ENCODE results near the gene LRRC26.
"Not testable (repeated sequence)": the region's sequence is repeated elsewhere in the genome, so short reads cannot be mapped to it uniquely, and the experiment has no call there.

The LRRC26 gene

DNA sequence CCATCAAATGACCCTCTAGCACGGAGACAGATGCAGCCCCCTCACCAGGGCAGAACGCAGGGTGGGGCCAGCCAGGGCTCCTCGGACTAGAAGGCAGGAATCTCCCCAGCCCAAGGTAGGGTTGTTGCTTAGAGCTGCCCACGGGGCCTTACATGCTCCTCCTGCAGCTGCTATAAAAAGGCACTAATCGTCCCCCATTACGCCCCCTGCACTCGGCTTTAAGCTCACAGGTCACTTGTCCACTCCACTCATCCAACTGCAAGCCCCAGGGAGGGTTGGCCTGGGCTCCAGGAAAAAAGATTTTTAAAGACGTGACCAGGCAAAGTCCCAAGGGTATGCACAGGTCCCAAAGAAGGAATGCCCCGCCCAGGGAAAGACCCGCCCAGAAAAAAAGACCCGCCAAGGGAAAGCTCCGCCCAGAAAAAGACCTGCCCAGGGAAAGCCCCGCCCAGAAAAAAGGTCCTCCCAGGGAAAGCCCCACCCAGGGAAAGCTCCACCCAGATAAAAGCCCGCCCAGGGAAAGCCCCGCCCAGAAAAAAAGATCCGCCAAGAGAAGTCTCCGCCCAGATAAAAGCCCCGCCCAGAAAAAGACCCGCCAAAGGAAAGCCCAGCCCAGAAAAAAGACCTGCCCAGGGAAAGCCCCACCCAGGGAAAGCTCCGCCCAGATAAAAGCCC is 19.8 kb downstream of the LRRC26 start:
- DNase-seq, result peak; percentile 83

DNA sequence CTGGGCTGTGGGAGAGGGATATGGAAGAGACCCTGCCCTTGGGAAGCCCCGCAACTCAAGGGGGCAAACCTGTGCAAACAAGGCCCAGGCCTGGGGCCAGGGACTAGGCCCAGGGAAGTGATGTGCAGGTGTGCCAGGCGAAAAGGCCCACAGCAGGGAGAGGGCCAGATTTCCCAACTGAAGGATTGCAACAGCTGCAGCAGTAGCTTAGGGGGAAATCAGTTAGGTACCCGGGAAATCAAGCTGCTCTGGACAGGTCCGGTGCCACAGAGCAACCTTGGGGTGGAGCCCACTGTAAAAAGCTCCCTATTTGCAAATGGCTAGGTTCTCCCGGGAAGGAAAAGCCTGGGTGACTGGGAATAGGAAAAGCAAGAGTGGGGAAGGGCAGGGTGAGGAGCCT is 20.5 kb downstream of the LRRC26 start:
- DNase-seq, result no peak

DNA sequence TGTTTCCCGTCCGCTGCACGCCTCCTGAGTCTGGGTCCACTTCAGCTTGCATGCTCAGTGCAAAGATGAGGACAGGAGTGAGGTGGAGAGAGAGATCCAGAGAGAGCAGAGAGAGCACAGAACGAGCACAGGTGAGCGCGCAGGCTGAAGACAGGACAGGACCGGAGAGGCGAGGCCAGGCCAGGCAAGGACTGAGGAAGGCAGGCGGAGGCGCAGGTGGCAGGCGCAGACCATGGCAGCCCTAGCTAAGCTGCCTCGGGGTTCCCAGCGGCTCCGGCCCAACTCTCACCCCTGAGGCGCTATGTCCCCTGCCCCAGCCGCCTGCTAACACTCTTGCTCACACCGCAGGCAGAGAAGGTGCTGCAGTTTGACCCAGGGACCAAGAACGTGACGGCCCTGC is 21.2 kb downstream of the LRRC26 start:
- no peak for DNase-seq

DNA sequence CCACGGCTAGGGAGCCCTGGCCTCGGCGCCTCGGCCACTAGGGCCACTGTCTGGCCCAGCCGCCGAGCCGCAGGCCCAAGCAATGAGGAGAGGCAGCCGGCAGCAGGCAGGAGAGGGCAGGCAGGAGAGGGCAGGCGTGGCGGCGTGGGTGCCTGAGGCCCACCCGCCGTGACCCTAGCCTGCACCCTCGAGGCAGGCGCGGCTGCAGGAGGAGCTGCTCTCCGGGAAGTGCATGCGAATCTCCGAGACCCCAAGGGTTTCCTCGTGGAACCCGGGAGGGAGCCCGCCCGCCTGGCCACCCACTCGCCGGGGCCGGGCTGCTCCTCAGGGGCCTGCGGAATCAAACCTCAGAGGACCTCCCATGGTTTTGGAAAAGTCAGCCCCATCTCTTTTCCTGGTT is 21.6 kb downstream of the LRRC26 start:
- no peak for DNase-seq

DNA sequence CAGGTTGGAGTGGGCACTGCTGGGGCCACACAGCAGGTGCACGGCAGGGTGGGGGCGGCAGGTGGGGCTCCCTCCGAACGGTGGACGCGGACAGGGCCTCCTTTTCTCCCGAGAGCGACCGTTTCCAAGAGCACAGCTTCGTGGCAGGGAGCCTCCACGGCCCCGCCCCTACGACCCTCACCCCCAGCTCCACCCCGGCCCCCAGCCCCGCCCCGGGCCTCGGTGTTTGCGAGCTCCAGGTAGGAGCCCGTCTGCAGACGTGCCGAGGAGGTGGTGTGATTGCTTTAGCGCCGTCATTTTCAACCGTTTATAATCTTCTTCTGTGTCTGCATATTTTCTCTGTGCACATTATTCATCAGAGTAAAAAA is 22.1 kb downstream of the LRRC26 start:
- no peak for DNase-seq

DNA sequence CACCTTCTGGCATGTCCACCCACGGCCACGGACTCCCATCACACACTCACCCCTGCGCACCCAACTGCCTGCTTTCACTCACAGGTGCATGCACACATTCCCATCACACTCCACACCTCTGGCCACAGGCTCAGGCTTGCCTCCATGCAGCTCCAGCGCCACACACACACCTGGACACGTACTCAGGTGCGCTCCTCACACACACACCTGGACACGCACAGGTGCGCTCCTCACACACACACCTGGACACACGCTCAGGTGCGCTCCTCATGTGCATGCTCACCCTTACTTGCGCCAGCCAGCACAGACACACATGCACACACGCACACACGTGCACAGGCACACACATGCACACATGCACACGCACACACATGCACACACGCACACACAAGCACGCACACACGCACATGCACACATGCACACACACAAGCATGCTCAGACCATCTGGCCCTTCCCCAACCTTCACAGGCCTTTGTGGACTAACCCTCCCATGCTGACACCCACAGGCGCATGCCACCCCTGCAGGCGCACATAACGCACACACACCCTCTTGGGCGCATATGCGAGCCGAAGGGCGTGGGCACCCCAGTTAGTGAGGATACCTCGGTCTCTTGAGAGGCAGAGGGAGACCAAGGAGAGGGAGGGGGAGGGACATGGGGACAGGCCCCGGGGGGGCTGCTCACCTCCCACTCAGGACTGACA is 22.6 kb downstream of the LRRC26 start:
- no peak for DNase-seq

DNA sequence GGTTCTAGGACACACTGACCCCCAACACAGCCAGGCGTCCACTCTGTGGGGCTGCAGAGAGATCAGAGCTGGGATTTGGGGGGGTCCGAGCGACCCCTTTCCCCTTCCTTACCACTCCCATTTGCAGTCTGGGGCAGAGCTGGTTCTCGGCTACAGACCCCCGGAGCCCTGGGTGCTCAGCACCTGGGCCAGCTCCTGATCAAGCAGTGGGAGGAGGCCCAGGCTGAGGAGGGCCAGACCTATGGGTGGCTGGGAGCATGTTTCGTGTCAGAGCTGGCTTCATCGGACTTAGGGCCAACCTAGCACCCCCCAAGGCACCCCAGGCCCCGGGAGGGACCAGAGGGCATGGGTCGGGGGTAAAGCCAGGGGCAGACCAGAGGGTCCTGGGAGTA is 23.3 kb downstream of the LRRC26 start:
- DNase-seq, result no peak

DNA sequence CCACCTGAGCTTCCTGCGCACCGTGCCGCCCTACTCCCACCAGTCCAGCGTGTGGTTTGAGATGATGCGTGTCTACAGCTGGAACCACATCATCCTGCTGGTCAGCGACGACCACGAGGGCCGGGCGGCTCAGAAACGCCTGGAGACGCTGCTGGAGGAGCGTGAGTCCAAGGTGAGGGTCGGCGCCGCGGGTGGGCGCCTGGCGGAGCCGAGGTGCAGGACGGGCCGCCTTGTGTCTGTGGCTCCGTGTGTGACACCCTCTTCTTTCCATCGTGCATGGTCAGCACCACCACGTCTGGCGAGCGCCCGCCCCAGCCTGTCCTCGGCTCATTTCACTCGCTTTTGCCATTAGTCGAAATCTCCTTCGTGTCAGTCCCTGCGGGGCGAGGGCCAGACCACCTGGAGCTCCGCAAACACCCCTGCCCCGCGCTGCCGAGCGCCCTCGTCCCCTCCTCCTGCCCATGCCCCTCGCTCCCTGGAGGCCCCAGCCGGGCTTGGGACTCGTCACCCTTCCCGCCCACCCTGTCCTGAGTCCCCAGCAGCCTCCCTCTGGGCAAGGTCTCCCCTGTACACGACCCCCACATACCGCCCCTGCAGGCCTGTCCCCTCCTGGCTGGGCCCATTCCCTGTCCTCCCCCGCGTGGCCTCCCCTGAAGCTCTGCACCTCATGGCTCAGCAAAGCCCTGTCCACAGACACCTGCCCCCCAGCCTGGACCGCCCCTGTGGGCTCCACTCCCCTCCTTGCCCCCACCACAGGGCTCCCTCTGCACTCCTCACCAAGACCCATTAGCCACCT is 23.9 kb downstream of the LRRC26 start:
- no peak for DNase-seq

DNA sequence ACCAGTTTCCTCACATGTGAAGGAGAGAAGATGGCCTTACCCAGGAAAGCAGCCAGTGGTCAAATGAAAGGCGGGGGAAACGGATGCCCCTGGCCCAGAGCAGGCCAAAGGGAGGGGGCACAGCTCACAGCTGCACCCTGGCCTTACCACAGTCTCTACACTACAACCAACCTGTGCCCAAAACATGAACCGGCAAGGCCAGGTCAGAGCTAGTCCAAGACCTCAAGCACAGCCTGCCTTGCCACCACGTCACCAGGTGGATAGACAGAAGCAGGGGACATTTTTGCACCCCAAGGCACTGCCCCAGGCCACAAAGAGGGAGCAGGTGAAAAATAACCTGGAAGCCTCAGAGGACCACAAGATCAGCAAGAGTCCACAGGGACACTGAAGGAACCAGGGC is 26.4 kb downstream of the LRRC26 start:
- DNase-seq, result no peak

DNA sequence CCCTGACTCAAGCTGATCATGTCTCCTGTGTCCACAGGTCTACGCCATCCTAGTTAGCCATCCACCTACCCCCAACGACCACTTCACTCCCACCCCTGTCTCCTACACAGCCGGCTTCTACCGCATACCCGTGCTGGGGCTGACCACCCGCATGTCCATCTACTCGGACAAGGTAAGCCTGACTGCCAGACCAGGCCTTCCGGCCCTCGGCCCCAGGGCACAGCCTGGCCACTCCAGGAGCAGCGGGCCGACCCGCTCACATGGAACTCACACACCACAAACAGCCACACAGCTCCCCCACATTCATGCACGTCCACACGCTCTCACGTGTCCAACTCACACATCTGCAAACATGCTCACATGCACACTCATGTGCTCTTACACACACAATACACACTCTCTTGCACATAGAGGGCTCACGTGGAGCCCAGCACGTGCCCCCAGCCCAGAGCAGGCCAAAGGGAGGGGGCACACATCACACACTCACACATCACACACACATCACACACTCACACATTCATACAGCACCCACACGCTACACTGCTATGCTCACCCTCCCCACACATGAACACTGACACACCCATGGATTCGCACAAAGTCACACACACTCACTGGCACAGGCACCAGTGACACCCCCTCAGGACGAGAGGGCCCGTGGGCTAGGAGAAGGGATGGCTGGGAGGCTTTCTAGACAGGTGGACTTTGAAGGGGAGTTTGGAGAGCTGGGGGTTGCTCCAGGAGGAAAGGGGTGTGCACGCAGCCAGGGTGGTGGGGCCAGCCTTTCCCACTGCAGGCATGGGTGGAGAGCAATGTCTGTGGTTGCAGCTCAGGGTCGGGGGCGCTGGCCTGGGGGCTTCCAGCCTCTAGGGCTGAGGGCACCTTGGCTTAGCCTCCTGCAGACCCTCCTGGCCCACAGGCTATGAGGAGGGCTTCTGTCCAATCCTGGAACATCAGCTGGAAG is 27.6 kb downstream of the LRRC26 start:
- DNase-seq, result no peak

DNA sequence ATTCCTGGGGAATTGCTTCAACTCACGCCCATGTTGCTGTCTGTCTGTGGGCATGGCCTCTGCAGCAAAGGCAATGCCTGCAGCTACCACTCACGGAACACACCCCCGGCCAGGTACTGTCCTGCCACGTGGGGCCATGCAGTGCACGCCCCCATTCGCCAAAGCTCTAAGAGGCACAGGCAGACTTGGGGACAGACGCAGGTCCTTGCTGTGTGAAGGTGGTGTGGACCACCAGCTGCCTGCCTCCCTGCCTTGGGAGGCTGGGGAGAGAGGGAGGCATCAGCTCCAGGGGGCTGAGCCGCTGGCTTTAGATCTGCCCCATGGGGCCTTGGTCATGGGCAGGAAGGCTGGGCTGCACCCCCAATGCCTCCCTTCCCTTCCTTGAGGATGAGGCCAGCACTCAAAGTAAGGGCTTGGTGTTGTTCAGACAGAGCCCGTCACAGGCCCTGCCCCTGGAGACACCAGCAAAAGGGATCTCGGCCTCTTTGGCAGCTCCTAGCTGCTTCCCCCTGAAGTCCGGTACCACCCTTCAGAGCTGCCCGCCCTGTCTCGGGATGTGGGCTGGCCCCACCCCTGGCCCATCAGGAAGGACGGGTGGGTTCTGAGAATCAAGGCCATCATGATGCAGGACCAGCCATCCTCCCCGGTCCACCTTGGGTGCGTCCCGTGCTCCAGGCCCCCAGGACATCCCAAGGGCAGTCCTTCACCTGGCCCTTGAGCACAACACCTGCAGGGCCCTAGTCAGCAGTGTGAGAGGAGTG is 28.6 kb downstream of the LRRC26 start:
- no peak for DNase-seq

DNA sequence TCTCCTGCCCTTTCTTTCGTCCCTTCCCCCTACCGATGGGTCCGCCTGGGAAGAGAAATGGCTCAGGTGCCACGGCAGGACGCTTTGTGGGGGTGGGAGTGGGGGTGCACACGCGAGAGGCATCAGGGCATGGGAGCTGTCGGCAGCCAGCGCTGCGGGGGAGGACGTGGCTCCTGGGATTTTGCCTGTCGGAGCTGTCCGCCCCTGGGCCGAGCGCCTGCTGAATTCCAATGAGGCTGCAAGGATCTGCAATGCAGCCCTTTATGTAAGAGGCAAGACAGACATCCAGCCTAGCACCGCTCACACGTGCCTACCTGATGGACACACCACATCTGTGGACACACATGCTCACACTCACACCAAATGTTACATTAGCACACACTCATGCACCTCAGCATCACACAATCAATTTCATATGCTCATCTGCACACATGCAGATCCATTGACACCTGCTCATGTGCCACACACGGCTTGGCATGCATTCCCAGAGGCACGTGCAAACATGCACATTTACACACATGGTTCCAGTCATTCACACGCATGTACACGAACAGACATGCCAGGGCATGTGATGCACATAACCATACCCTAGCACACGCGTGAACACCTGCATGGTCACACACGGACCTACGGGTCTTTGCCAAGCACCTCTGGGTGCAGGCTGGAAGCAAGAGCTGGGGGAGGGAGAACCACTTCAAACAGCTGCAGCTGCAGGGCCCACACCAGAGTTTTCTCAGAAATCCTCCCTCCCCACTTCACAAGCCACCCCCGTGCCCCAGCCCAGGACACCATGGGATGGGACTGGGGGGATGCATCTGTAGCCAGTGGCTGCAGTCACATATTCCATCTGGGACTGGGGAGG is 29.5 kb downstream of the LRRC26 start:
- DNase-seq, result no peak

DNA sequence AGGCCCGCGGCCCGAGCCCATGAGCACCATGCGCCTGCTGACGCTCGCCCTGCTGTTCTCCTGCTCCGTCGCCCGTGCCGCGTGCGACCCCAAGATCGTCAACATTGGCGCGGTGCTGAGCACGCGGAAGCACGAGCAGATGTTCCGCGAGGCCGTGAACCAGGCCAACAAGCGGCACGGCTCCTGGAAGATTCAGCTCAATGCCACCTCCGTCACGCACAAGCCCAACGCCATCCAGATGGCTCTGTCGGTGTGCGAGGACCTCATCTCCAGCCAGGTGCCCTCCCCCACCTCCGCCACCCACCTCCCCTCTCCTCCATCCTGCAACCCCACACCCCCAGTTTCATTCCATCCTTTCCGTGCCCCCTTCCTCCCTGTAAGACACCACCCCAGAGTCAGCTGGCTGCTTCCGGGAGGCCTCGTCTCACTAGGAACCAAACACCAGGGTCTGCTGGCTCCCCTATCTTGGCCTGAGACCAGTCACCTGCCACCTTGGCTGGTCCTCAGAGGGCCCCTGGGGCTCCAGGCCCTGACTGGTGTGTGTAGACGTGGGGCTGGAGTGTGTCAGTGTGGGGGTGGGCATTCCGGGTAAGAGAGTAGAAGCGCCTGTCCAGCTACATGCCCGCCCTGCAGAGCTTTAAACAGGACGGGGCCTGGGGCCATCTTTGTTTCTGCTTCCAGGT is 30.2 kb downstream of the LRRC26 start:
- no peak for DNase-seq

DNA sequence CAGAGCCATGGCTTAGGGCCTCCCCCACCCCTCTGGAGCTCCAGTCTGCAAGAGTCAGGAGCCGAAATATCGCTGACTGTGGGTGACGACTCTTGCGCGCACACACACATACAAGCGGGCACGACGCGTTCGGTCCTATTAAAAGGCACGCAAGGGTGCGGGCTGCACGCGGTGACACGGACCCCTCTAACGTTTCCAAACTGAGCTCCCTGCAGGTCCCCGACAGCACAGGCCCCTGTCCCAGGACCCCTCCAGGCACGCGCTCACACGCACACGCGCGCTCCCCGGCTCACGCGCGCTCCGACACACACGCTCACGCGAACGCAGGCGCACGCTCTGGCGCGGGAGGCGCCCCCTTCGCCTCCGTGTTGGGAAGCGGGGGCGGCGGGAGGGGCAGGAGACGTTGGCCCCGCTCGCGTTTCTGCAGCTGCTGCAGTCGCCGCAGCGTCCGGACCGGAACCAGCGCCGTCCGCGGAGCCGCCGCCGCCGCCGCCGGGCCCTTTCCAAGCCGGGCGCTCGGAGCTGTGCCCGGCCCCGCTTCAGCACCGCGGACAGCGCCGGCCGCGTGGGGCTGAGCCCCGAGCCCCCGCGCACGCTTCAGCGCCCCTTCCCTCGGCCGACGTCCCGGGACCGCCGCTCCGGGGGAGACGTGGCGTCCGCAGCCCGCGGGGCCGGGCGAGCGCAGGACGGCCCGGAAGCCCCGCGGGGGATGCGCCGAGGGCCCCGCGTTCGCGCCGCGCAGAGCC is 31.0 kb downstream of the LRRC26 start, which contains the start of gene GRIN1:
GRIN1 (plus strand) TSS at position 433 of the 746 bp plus-strand sequence. CDS start 333 bp downstream, outside the sequence.
- no peak for DNase-seq

DNA sequence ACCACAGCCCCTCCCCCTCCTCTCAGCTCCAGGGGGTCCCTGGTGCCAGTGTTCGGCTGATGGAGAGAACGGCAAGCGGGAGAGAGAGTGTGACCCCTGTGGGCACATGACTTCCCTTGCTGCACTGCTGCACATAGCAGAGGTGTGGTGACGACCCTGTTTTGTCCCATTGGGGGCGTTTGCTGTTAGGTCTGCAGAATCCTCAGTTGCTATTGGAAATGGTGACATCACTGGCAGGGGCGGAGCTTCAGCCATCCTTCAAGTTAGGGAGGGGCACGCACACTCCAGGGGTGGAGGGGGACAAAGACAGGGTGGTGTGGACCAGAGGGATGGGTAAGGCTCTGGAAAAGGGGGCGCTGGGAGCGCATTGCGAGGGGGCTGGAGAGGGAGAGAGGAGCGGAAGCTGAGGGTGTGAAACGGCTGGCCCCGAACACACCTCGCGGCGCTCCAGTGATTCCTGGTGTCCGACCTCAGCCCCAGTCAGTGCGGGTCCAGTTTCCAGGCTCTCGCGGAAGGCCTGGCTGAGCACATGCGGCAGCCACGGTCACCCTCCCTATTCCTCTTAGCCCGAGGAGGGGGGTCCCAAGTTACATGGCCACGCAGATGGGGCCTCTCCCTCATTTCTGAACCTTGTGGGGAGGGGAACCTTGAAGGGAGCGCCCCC is 31.7 kb downstream of the LRRC26 start:
- no peak for DNase-seq

DNA sequence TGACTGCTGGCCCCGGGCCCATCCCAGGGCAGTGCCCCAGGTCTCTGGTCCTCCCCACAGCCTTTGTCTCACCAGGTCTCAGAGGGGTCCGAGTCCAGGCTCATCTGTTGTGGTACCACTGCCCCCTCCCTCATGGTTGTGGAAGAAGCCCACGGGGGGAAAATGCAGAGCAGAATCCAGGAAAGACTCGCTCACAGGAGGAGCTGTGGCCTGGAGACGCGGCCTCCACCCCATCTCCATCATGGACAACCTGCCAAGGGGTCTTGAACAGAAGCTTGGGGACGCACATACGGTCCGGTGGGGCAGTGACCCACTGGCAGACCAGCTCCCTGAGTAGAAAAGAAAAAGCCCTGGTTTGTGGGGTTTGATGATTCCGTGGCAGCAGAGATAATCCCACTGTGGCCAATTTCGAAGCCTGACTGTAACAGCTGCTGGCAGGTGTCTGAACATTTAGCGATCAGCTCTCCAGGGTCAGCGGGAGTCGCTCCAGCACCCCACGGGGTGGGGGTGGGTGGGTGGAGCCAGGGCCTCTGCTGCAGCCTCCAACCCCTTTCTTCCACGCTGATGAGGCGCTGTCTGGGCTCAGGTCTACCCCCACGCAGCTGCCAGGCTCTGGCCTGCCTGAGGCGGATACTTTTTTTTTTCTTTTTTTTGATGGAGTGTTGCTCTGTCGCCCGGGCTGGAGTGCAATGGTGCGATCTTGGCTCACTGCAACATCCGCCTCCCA is 32.8 kb downstream of the LRRC26 start:
- no peak for DNase-seq

DNA sequence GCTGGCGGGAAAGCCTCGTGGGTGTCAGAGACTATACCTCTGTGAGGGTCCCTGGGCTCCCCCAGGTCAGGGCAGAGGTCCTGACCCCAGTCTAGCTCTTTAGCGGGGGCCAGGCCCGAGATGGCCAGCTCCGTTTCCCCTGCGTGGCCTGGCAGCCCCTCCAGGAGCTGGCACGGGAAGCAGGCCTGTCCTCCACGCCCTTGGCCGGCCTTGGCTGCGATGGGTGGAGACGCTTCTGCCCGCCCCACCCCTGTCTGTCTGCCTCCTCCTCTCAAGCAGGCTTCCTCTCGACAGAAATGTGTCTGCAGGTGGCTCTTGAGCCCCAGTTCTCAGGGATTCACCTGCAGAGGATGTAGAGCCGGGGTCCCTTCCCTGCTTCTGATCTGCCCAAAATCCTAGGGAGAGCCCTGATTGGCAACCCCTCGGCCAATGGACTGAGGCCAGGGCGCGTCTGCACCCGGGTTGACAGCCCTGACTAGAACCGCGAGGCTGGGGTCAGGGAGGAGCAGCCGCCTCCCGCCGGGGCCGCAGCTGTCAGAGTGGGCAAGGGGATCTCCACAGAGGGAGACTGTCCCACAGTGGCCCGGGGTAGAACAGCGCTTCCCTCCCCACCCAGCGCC is 33.5 kb downstream of the LRRC26 start:
- no peak for DNase-seq

DNA sequence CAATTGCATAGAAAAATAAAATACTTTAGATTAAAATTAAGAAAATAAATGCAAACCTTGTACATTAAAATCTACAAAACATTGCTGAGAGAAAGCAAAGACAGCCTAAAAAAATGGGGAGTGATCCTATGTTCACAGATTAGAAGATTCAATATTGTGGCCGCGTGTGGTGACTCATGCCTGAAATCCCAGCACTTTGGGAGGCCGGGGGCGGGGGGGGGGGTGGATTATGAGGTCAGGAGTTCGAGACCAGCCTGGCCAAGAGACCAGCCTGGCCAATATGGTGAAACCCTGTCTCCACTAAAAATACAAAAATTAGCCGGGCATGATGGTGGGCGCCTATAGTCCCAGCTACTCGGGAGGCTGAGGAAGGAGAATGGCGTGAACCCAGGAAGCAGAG is 34.7 kb downstream of the LRRC26 start:
- DNase-seq, result not testable (repeated sequence)
